ENCODE results near the gene ZBTB11. TPM values are rescaled to one million over a fixed set of nuclear protein-coding genes. Genes with fewer than 3 reads are reported as not detected.
"Not testable (repeated sequence)": the region's sequence is repeated elsewhere in the genome, so short reads cannot be mapped to it uniquely, and the experiment has no call there.

The ZBTB11 gene
- total RNA-seq, 4 donors from 2014 or later, result 27.3 to 47.8 (median 29.2) TPM

- Histone ChIP-seq H3K4me3 (no peak overlapping the region), H3K9me3 (no peaks in the 10 kb centered on the region), H3K27ac (no peak overlapping the region), H3K27me3 (no peaks in the 10 kb centered on the region), H3K36me3 (peaks cover 1% of the 10 kb centered on the region), H3K4me1 (peaks cover 20% of the 10 kb centered on the region)
- TF ChIP-seq EP300 (IDR thresholded peaks at IDR 0.05) (no peak), POLR2A (IDR thresholded peaks at IDR 0.05) (no peak), CTCF (IDR thresholded peaks at IDR 0.05) (no peak), POLR2AphosphoS5 (IDR thresholded peaks at IDR 0.05) (no peak)
- WGBS, result 82% methylated on average over 7 of the region's 7 CpGs
- no peak for DNase-seq (ENCODE audit: low spot score in 2 of 2)
Observed at GRCh38 chr3:101722394-101723173, 45.7 kb upstream of the ZBTB11 start.

- H3K4me1 ChIP-seq, result peaks cover 19% of the 10 kb centered on the region
- H3K27ac ChIP-seq, result peak overlapping the region; percentile 8
- H3K9me3 ChIP-seq, result no peaks in the 10 kb centered on the region
- H3K27me3 ChIP-seq, result no peaks in the 10 kb centered on the region
- no peak for DNase-seq (ENCODE audit: low spot score in 2 of 2)
- TF ChIP-seq POLR2AphosphoS5 (IDR thresholded peaks at IDR 0.05), result no peak
- no peak for TF ChIP-seq EP300 (IDR thresholded peaks at IDR 0.05)
- no peak for TF ChIP-seq POLR2A (IDR thresholded peaks at IDR 0.05)
- no peak for TF ChIP-seq CTCF (IDR thresholded peaks at IDR 0.05)
- H3K4me3 ChIP-seq, result no peak overlapping the region
- no peaks in the 10 kb centered on the region for H3K36me3 ChIP-seq
- WGBS, result 55% methylated on average over 10 of the region's 10 CpGs
Observed at GRCh38 chr3:101720851-101721840, 44.2 kb upstream of the ZBTB11 start.

DNA sequence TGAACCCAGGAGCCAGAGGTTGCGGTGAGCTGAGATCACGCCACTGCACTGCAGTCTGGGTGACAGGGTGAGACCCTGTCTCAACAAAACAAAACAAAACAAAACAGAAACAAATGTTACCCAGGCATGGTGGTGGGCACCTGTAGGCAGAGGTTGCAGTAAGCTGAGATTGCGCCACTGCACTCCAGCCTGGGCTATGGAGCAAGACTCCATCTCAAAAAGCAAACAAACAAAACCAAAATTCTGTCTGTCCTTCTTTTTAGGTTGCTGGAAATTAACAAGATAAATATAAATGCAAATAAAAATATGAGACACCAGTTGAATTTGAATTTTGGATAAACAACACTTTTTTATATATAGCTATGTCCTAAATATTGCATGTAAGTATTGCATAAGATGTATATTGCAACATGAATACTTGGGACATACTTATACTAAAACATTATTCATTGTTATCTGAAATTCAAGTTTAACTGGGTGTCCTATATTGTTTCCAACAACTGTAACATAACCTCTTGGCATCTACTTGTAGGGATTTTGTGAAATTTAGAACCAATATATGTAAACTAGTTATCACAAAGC is 42.8 kb upstream of the ZBTB11 start:
- 98% methylated on average over 3 of the region's 3 CpGs for WGBS
- Histone ChIP-seq H3K9me3 (no peaks in the 10 kb centered on the region), H3K4me3 (no peak overlapping the region), H3K36me3 (no peaks in the 10 kb centered on the region), H3K27me3 (no peaks in the 10 kb centered on the region), H3K4me1 (peaks cover 10% of the 10 kb centered on the region), H3K27ac (no peak overlapping the region)
- no peak for DNase-seq (ENCODE audit: low spot score in 2 of 2)
- TF ChIP-seq POLR2A (IDR thresholded peaks at IDR 0.05) (no peak), POLR2AphosphoS5 (IDR thresholded peaks at IDR 0.05) (no peak), CTCF (IDR thresholded peaks at IDR 0.05) (no peak), EP300 (IDR thresholded peaks at IDR 0.05) (no peak)

DNA sequence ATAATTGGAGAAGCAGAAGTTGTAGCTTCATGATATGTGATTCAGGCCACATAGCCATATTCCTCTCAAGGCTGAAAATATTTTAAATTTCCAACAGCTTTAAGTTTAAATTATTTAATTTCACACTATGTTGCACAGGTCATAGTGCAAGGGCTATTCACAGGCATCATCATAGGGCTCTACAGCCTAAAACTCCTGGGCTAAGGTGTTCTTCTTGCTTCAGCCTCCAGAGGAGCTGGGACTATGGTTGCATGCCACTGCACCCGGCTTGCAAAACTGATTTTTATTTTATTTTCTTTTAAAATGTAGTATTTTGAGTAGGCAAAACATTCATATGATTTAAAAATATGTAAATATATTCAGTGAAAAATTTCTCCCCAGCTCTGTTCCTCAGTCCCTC is 41.5 kb upstream of the ZBTB11 start:
- Histone ChIP-seq H3K4me1 (peaks cover 4% of the 10 kb centered on the region), H3K27me3 (no peaks in the 10 kb centered on the region), H3K27ac (no peak overlapping the region), H3K36me3 (no peaks in the 10 kb centered on the region), H3K4me3 (no peak overlapping the region), H3K9me3 (no peaks in the 10 kb centered on the region)
- no peak for DNase-seq (ENCODE audit: low spot score in 2 of 2)
- whole genome bisulfite sequencing, result 67% methylated on average over 1 of the region's 1 CpG
- no peak for TF ChIP-seq POLR2AphosphoS5 (IDR thresholded peaks at IDR 0.05)

DNA sequence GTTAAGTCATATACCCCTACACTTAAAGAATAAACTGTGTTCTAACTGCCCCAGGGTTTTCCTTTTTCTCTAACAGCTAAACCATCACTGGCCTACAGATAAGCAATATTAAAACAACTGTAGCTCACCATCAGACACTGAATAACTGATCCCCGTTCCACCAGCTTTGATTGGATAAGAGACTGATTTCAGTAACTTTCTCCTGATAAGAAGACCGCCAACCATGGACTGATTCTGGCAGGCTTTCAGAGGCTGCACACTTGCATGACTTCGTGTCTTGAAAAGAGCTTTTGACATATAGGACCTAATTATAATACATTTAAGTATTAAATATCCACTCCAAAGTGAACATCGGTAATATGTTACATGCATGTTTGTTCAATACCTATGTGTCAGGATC is 32.2 kb upstream of the ZBTB11 start:
- 80% methylated on average over 4 of the region's 4 CpGs for WGBS

DNA sequence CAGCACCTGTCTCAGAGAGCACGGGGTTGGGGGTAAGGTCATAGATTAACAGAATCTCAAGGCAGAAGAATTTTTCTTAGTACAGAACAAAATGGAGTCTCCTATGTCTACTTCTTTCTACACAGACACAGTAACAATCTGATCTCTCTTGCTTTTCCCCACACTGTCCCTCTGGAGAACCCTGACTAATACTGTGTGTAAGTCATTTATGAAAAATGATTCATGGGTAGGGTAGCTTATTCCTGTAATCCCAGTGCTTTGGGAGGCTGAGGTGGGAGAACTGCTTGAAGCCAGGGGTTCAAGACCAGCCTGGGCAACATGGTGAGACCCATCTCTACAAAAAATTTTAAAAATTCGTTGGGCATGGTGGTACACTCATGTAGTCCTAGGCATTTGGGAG is 27.7 kb upstream of the ZBTB11 start:
- not testable (repeated sequence) for H3K4me3 ChIP-seq; DNase-seq (ENCODE audit: low spot score in 2 of 2); H3K9me3 ChIP-seq; H3K36me3 ChIP-seq; H3K4me1 ChIP-seq; H3K27me3 ChIP-seq; H3K27ac ChIP-seq
- 94% methylated on average over 2 of the region's 2 CpGs for WGBS

More for the DNA sequence above, 32.2 kb upstream of the ZBTB11 start:
- no peak for TF ChIP-seq CTCF (IDR thresholded peaks at IDR 0.05)
- TF ChIP-seq EP300 (IDR thresholded peaks at IDR 0.05), result no peak
- TF ChIP-seq POLR2AphosphoS5 (IDR thresholded peaks at IDR 0.05), result no peak
- no peak for TF ChIP-seq POLR2A (IDR thresholded peaks at IDR 0.05)
- no peaks in the 10 kb centered on the region for H3K4me1 ChIP-seq
- H3K9me3 ChIP-seq, result no peaks in the 10 kb centered on the region
- H3K4me3 ChIP-seq, result no peak overlapping the region
- no peaks in the 10 kb centered on the region for H3K36me3 ChIP-seq
- DNase-seq (ENCODE audit: low spot score in 2 of 2), result no peak
- H3K27me3 ChIP-seq, result no peaks in the 10 kb centered on the region
- H3K27ac ChIP-seq, result no peak overlapping the region
